Gastrocnemius medialis (tissue), 4 donors: ENCODE data around the gene KIF3A. TPM values are rescaled to one million over a fixed set of nuclear protein-coding genes. Genes with fewer than 3 reads are reported as not detected.

Source experiments
- ATAC-seq, 2 donors: fragments of 150-250 bp; one replicate each; pipeline ENCODE4 v1.9.1; 2016
- DNase-seq, 2 donors: peaks; one replicate each; pipeline ENCODE4 v3.0.0-alpha.2; 2019
- H3K27ac ChIP-seq, 4 donors: fragments of 200-600 bp; sonication (generic); 1 replicate in 1 of 4; 2 replicates in 3 of 4; pipeline ENCODE4 v1.5.1; 2016 to 2018; ENCODE audit warnings: mild to moderate bottlenecking in 2 of 4, moderate library complexity in 1 of 4
- H3K27me3 ChIP-seq, 3 donors: fragments of 200-600 bp; sonication (generic) in 2 of 3; 1 replicate in 1 of 3; 2 replicates in 2 of 3; pipeline versions ENCODE4 v1.5.1 to v1.6.0; 2016 to 2019; ENCODE audit warnings: mild to moderate bottlenecking in 1 of 3, moderate library complexity in 1 of 3
- H3K36me3 ChIP-seq, 2 donors: fragments of 200-600 bp; sonication (generic) in 1 of 2; one replicate each; pipeline ENCODE4 v1.5.1; 2017 to 2018
- H3K4me1 ChIP-seq, 2 donors: fragments of 200-600 bp; sonication (generic) in 1 of 2; one replicate each; pipeline ENCODE4 v1.5.1; 2016 to 2017; ENCODE audit warnings: mild to moderate bottlenecking in 2 of 2
- H3K4me3 ChIP-seq, 4 donors: fragments of 200-600 bp; sonication (generic) in 3 of 4; 1 replicate in 1 of 4; 2 replicates in 3 of 4; pipeline ENCODE4 v1.5.1; 2016 to 2019; ENCODE audit warnings: mild to moderate bottlenecking in 2 of 4
- H3K9me3 ChIP-seq, 3 donors: fragments of 200-600 bp; sonication (generic) in 2 of 3; 1 replicate in 1 of 3; 2 replicates in 2 of 3; pipeline ENCODE4 v1.5.1; 2016 to 2019
- CTCF ChIP-seq, 5 experiments: fragments of 450-650 bp in 3 of 5; fragments of 200-600 bp in 2 of 5; sonication (generic) in 2 of 5; IDR thresholded peaks in 4 of 5; conservative IDR thresholded peaks in 1 of 5; 1 replicate in 4 of 5; 2 replicates in 1 of 5; pipeline ENCODE4 v1.5.1; 2016 to 2019; ENCODE audit warnings: antibody characterized with exemption in 5 of 5, mild to moderate bottlenecking in 3 of 5, moderate library complexity in 3 of 5
- POLR2A ChIP-seq, 2 donors: fragments of 450-650 bp; IDR thresholded peaks; one replicate each; pipeline ENCODE4 v1.6.1; 2017; ENCODE audit warnings: antibody characterized with exemption in 2 of 2, mild to moderate bottlenecking in 2 of 2, moderate library complexity in 2 of 2
- in situ Hi-C, 4 donors: fragments of 200-750 bp; cut with MboI; loops; one replicate each; pipeline versions ENCODE4 v1.15.0 to v1.8.0; 2017; ENCODE audit warnings: low sequenced_read_pairs in 4 of 4
- intact Hi-C: fragments of 100-400 bp; cut with DNase I; formaldehyde crosslinking; loops from one replicate; pipeline ENCODE4 v1.15.1; 2023; ENCODE audit warnings: low total_unique reads
- total RNA-seq, 4 donors: library from RNA; depleted of rRNA; stranded (reverse); fragments of >200 nt; gene quantifications; one replicate each; pipeline versions ENCODE4 v1.1.0 to v1.2.3, GENCODE V29; 2016

The KIF3A gene
- total RNA-seq, 4 donors from 2014 or later: 2.5 to 4.2 (median 3.4) TPM

- no peak for DNase-seq
- in situ Hi-C loops (loop anchor here in 1 of 4 donors (10.0 kb wide), 1 partner anchor 83 kb away; no protein-coding TSS in a partner anchor), intact Hi-C loops (no loop called here)
- no peak for ATAC-seq
- no peaks in the 10 kb centered on the region for H3K4me1 ChIP-seq
- H3K4me3 ChIP-seq: no peak overlapping the region
- no peaks in the 10 kb centered on the region for H3K9me3 ChIP-seq
- H3K27me3 ChIP-seq: peaks cover 25 to 30% (median 26%) of the 10 kb centered on the region in 3 donors
- no peak for TF ChIP-seq POLR2A (IDR thresholded peaks at IDR 0.05)
- no peak for TF ChIP-seq CTCF (IDR thresholded peaks at IDR 0.05 in 4 of 5, conservative IDR thresholded peaks at IDR 0.05 in 1 of 5)
- no peaks in the 10 kb centered on the region for H3K36me3 ChIP-seq
- H3K27ac ChIP-seq: no peak overlapping the region
These were observed 4.8 kb upstream of the KIF3A start for GRCh38 chr5:132742158-132742557.

GRCh38 chr5:132739232-132739631, 1.9 kb upstream of the KIF3A start:
- H3K27me3 ChIP-seq: peaks cover 2 to 6% (median 4%) of the 10 kb centered on the region in 3 donors
- H3K36me3 ChIP-seq: no peaks in the 10 kb centered on the region
- peaks cover 5 to 7% of the 10 kb centered on the region in 2 donors for H3K4me1 ChIP-seq
- no peak for TF ChIP-seq POLR2A (IDR thresholded peaks at IDR 0.05)
- no peak for TF ChIP-seq CTCF (IDR thresholded peaks at IDR 0.05 in 4 of 5, conservative IDR thresholded peaks at IDR 0.05 in 1 of 5)
- no peaks in the 10 kb centered on the region for H3K9me3 ChIP-seq
- intact Hi-C loops (loop anchor here (5.0 kb wide), 2 partner anchors 38 to 83 kb away; partner anchors contain the start of gene SEPTIN8), in situ Hi-C loops (no loop called here)
- H3K4me3 ChIP-seq: no peak overlapping the region
- H3K27ac ChIP-seq: no peak overlapping the region
- ATAC-seq (no peak), DNase-seq (no peak)

GRCh38 chr5:132737982-132738681, 786 bp upstream of the KIF3A start:
- intact Hi-C loops: loop anchor here (5.0 kb wide), 2 partner anchors 39 to 84 kb away; partner anchors contain the start of gene SEPTIN8
- no peak for ATAC-seq

GRCh38 chr5:132734687-132735086, 2.7 kb downstream of the KIF3A start:
- intact Hi-C loops: loop anchor here (5.0 kb wide), 2 partner anchors 43 to 88 kb away; partner anchors contain the start of gene SEPTIN8
- TF ChIP-seq POLR2A (IDR thresholded peaks at IDR 0.05): no peak
- TF ChIP-seq CTCF (IDR thresholded peaks at IDR 0.05 in 4 of 5, conservative IDR thresholded peaks at IDR 0.05 in 1 of 5): no peak
- Histone ChIP-seq H3K9me3 (no peaks in the 10 kb centered on the region), H3K36me3 (no peaks in the 10 kb centered on the region), H3K4me1 (peaks cover 5 to 7% of the 10 kb centered on the region in 2 donors), H3K4me3 (no peak overlapping the region), H3K27ac (no peak overlapping the region), H3K27me3 (no peaks in the 10 kb centered on the region)
- no peak for DNase-seq
- in situ Hi-C loops: no loop called here
- no peak for ATAC-seq

More at GRCh38 chr5:132737982-132738681, 786 bp upstream of the KIF3A start:
- H3K4me3 ChIP-seq: peak overlapping the region; percentile 74 to 89 (median 86)
- H3K4me1 ChIP-seq: peaks cover 5 to 7% of the 10 kb centered on the region in 2 donors
- in situ Hi-C loops: no loop called here
- H3K27ac ChIP-seq: peak overlapping the region in 1 of 4 donors; percentile 65
- TF ChIP-seq CTCF (IDR thresholded peaks at IDR 0.05 in 4 of 5, conservative IDR thresholded peaks at IDR 0.05 in 1 of 5): no peak
- TF ChIP-seq POLR2A (IDR thresholded peaks at IDR 0.05): no peak
- no peaks in the 10 kb centered on the region for H3K36me3 ChIP-seq
- no peak for DNase-seq
- H3K27me3 ChIP-seq: peaks cover 0 to 4% (median 0%) of the 10 kb centered on the region in 3 donors
- H3K9me3 ChIP-seq: no peaks in the 10 kb centered on the region
